Measurements from ENCODE around the gene MAPRE3. TPM values are rescaled to one million over a fixed set of nuclear protein-coding genes. Genes with fewer than 3 reads are reported as not detected.

MAPRE3 gene
- total and polyA plus RNA-seq, 2 experiments from 2014 or later: 7.9 to 23.0 TPM

DNA sequence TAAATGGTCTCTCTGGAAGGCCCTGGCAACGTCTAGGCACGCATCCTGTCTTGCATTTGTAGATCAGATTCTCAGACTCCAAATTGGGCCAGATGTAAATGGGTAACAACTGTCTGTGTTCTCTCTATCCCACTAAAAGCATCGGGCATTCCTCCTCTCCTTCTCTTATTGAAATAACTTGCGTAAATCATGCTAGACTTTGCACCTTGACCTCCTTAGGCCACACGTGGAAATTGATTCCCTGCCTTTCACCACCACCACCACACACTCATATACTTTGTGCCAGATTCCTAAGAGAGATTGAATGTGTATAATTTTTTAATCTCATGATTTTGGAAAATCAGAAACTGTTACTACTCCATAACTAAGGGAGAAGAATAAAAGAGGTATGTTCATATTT is 21.3 kb downstream of the MAPRE3 start:
- Histone ChIP-seq H3K4me1 (ENCODE audit: insufficient read depth) (peaks cover 19% of the 10 kb centered on the region), H3K9me2 (ENCODE audit: insufficient read depth) (peaks cover 3% of the 10 kb centered on the region; the same call in 1 of the 2 replicates), H3K79me2 (ENCODE audit: insufficient read depth) (no peaks in the 10 kb centered on the region), H3K9me3 (ENCODE audit: low read depth) (no peaks in the 10 kb centered on the region), H3F3A (ENCODE audit: insufficient read depth) (peaks cover 28% of the 10 kb centered on the region), H3K4me2 (ENCODE audit: unreplicated experiment) (no peak overlapping the region), H3K9ac (no peak overlapping the region), H3K36me3 (ENCODE audit: low read depth) (no peaks in the 10 kb centered on the region), H2AFZ (no peak overlapping the region), H3K4me3 (no peak overlapping the region), H3K27ac (no peak overlapping the region), H3K27me3 (replicated peaks; ENCODE audit: insufficient read depth) (no peaks in the 10 kb centered on the region), H4K20me1 (ENCODE audit: insufficient read depth) (peaks cover 4% of the 10 kb centered on the region; the same call in 1 of the 2 replicates)
- 59 to 61% methylated on average over 5 of the region's 5 CpGs for WGBS, 2 experiments (ENCODE audit: low coverage in 1 of 2, low lambda C conversion rate in 2 of 2, missing lambda C conversion rate in 2 of 2)
- TF ChIP-seq EZH2 (IDR thresholded peaks at IDR 0.05; ENCODE audit: insufficient read depth, poor library complexity, severe bottlenecking): no peak
- TF ChIP-seq EZH2phosphoT487 (IDR thresholded peaks at IDR 0.05; ENCODE audit: insufficient read depth, low read depth): no peak
- no peak for DNase-seq
- in situ Hi-C loops (cut with MboI): no loop called here

DNA sequence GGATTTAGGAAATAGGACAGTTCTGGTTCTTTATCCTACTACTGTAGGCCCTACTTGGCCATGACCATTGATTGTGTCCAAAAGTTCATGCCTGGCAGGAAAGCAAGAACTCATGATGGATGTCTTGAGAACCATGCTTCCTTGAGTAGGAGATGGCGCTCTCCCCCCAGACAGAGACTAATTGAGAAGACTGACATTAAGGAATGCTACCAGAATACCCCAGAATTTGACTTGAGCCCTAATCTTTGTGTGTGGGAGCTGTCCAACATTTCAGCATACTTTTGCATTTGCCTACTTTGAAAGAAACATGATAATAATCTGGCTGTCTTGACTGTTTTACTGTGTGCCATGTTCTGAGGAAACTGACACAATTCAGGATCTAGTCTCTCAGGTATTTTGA is 23.3 kb downstream of the MAPRE3 start:
- WGBS, 2 experiments (ENCODE audit: low coverage in 1 of 2, low lambda C conversion rate in 2 of 2, missing lambda C conversion rate in 2 of 2): 9 to 26% methylated on average over 1 of the region's 1 CpG
- DNase-seq: no peak
- H3F3A ChIP-seq (ENCODE audit: insufficient read depth): peaks cover 7% of the 10 kb centered on the region
- H2AFZ ChIP-seq: no peak overlapping the region
- no peak overlapping the region for H3K4me2 ChIP-seq (ENCODE audit: unreplicated experiment)
- in situ Hi-C loops (cut with MboI): no loop called here
- H3K27ac ChIP-seq: no peak overlapping the region
- H3K4me3 ChIP-seq: no peak overlapping the region
- no peaks in the 10 kb centered on the region for H3K27me3 ChIP-seq (replicated peaks; ENCODE audit: insufficient read depth)
- no peaks in the 10 kb centered on the region for H3K79me2 ChIP-seq (ENCODE audit: insufficient read depth)
- TF ChIP-seq EZH2phosphoT487 (IDR thresholded peaks at IDR 0.05; ENCODE audit: insufficient read depth, low read depth) (no peak), EZH2 (IDR thresholded peaks at IDR 0.05; ENCODE audit: insufficient read depth, poor library complexity, severe bottlenecking) (no peak)
- peaks cover 3% of the 10 kb centered on the region; the same call in 1 of the 2 replicates for H3K4me1 ChIP-seq (ENCODE audit: insufficient read depth)
- no peaks in the 10 kb centered on the region for H3K9me3 ChIP-seq (ENCODE audit: low read depth)
- H3K9ac ChIP-seq: no peak overlapping the region
- peaks cover 3% of the 10 kb centered on the region; the same call in 1 of the 2 replicates for H4K20me1 ChIP-seq (ENCODE audit: insufficient read depth)
- peaks cover 3% of the 10 kb centered on the region; the same call in 1 of the 2 replicates for H3K9me2 ChIP-seq (ENCODE audit: insufficient read depth)
- no peaks in the 10 kb centered on the region for H3K36me3 ChIP-seq (ENCODE audit: low read depth)

DNA sequence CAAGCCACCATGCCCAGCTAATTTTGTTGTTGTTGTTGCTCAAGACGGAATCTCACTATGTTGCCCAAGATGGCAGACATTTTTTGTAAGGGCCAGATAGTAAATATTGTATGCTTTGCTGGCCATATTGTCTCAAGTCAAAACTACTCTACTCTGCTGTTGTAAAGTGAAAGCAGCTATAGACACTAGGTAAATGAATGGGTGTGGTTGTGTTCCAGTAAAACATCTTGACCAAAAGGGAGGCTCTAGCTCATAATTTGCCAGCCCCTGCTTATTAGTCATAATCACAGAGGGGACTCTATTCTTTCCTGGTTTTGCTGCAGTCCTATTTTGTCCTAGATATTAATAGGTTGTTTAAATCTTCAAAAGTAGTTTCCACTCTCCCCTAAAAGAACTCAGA is 24.5 kb downstream of the MAPRE3 start:
- Histone ChIP-seq H3K9ac (no peak overlapping the region), H3K79me2 (ENCODE audit: insufficient read depth) (no peaks in the 10 kb centered on the region), H3K9me3 (ENCODE audit: low read depth) (no peaks in the 10 kb centered on the region), H3K4me1 (ENCODE audit: insufficient read depth) (no peaks in the 10 kb centered on the region), H3K9me2 (ENCODE audit: insufficient read depth) (peaks cover 3% of the 10 kb centered on the region; the same call in 1 of the 2 replicates), H4K20me1 (ENCODE audit: insufficient read depth) (no peaks in the 10 kb centered on the region; the same call in 1 of the 2 replicates), H3K4me2 (ENCODE audit: unreplicated experiment) (no peak overlapping the region), H3K27me3 (replicated peaks; ENCODE audit: insufficient read depth) (no peaks in the 10 kb centered on the region), H3F3A (ENCODE audit: insufficient read depth) (no peaks in the 10 kb centered on the region), H3K27ac (no peak overlapping the region), H3K4me3 (no peak overlapping the region), H3K36me3 (ENCODE audit: low read depth) (no peaks in the 10 kb centered on the region), H2AFZ (no peak overlapping the region)
- no peak for TF ChIP-seq EZH2phosphoT487 (IDR thresholded peaks at IDR 0.05; ENCODE audit: insufficient read depth, low read depth)
- TF ChIP-seq EZH2 (IDR thresholded peaks at IDR 0.05; ENCODE audit: insufficient read depth, poor library complexity, severe bottlenecking): no peak
- WGBS, 2 experiments (ENCODE audit: low coverage in 1 of 2, low lambda C conversion rate in 2 of 2, missing lambda C conversion rate in 2 of 2): 38 to 50% methylated on average over 1 of the region's 1 CpG
- no peak for DNase-seq
- in situ Hi-C loops (cut with MboI): no loop called here

DNA sequence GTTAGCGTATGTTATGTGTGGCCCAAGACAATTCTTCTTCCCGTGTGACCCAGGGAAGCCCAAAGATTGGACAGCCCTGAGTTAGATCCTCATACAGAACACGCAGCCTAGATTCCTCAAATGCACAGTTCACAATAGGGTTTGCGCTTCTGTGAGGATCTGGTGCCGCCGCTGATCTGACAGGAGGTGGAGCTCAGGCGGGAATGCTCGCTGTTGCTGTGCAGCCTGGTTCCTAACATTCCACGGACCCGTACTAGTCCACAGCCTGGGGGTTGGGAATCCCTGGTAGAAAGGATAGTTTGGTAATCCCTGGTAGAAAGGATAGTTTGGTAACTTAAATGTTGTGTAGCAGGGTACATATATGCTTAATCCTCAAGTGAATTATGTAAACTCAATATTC is 27.0 kb downstream of the MAPRE3 start:
- Histone ChIP-seq H3K9ac (no peak overlapping the region), H3K9me3 (ENCODE audit: low read depth) (no peaks in the 10 kb centered on the region), H3F3A (ENCODE audit: insufficient read depth) (peaks cover 9% of the 10 kb centered on the region; the same call in 1 of the 2 replicates), H3K27ac (no peak overlapping the region), H4K20me1 (ENCODE audit: insufficient read depth) (no peaks in the 10 kb centered on the region; the same call in 1 of the 2 replicates), H3K79me2 (ENCODE audit: insufficient read depth) (no peaks in the 10 kb centered on the region), H3K27me3 (replicated peaks; ENCODE audit: insufficient read depth) (no peaks in the 10 kb centered on the region), H2AFZ (no peak overlapping the region), H3K4me3 (no peak overlapping the region), H3K36me3 (ENCODE audit: low read depth) (no peaks in the 10 kb centered on the region), H3K4me1 (ENCODE audit: insufficient read depth) (no peaks in the 10 kb centered on the region), H3K9me2 (ENCODE audit: insufficient read depth) (peaks cover 3% of the 10 kb centered on the region; the same call in 1 of the 2 replicates), H3K4me2 (ENCODE audit: unreplicated experiment) (no peak overlapping the region)
- TF ChIP-seq EZH2phosphoT487 (IDR thresholded peaks at IDR 0.05; ENCODE audit: insufficient read depth, low read depth) (no peak), EZH2 (IDR thresholded peaks at IDR 0.05; ENCODE audit: insufficient read depth, poor library complexity, severe bottlenecking) (no peak)
- in situ Hi-C loops (cut with MboI): no loop called here
- WGBS, 2 experiments (ENCODE audit: low coverage in 1 of 2, low lambda C conversion rate in 2 of 2, missing lambda C conversion rate in 2 of 2): 83% methylated on average over 10 of the region's 10 CpGs
- no peak for DNase-seq
